PC-9 (cell line): ENCODE results near the gene NGEF. TPM values are rescaled to one million over a fixed set of nuclear protein-coding genes. Genes with fewer than 3 reads are reported as not detected.
"Not testable (repeated sequence)": the region's sequence is repeated elsewhere in the genome, so short reads cannot be mapped to it uniquely, and the experiment has no call there.

Experiments
- BruUV-seq: library from RNA; stranded (reverse); fragments of 400-500 nt; replicated peaks from 2 replicates; lab custom pipeline; 2021; lab: Mats Ljungman, UMichigan
- CTCF ChIA-PET: fragments of 300-600 bp; sonication (Branson Sonifier 250); formaldehyde crosslinking; loops from one replicate; lab custom pipeline; 2022; ENCODE audit warnings: antibody characterized with exemption; lab: Charles Lee
- POLR2A ChIA-PET: fragments of 300-600 bp; sonication (Branson Sonifier 250); formaldehyde crosslinking; loops from one replicate; lab custom pipeline; 2022; ENCODE audit warnings: antibody characterized with exemption; ENCODE audit not compliant: unreplicated experiment; lab: Charles Lee
- DNase-seq, 2 experiments: peaks; one replicate each; pipeline versions ENCODE4 v3.0.0 to v3.0.0-alpha.2; 2015 to 2022; ENCODE audit warnings: mixed read lengths in 1 of 2
- H2AFZ ChIP-seq: fragments of 200-600 bp; sonication (generic); 2 replicates; pipeline ENCODE4 v1.8.1; 2017; ENCODE audit warnings: antibody characterized with exemption
- H3F3A ChIP-seq: fragments of 200-600 bp; sonication (generic); 2 replicates; pipeline ENCODE4 v1.8.1; 2017; ENCODE audit warnings: antibody characterized with exemption, mild to moderate bottlenecking, low read depth; ENCODE audit not compliant: insufficient read depth
- H3K27ac ChIP-seq: fragments of 200-600 bp; sonication (generic); 2 replicates; pipeline ENCODE4 v1.6.1; 2016; ENCODE audit warnings: mixed run types
- H3K27me3 ChIP-seq: fragments of 200-600 bp; sonication (generic); 2 replicates; pipeline ENCODE4 v1.6.1; 2016; ENCODE audit warnings: low read depth, mixed run types; ENCODE audit not compliant: insufficient read depth
- H3K36me3 ChIP-seq: fragments of 200-600 bp; sonication (generic); 2 replicates; pipeline ENCODE4 v1.6.1; 2016; ENCODE audit warnings: low read depth, mixed run types
- H3K4me1 ChIP-seq: fragments of 200-600 bp; sonication (generic); replicated peaks from 2 replicates; pipeline ENCODE4 v1.6.1; 2016; ENCODE audit warnings: mixed run types; ENCODE audit not compliant: insufficient read depth
- H3K4me2 ChIP-seq: fragments of 200-600 bp; sonication (generic); 2 replicates; pipeline ENCODE4 v1.6.1; 2017; ENCODE audit warnings: mixed run types
- H3K4me3 ChIP-seq: fragments of 200-600 bp; sonication (generic); 2 replicates; pipeline ENCODE4 v1.6.1; 2016; ENCODE audit warnings: mixed run types
- H3K79me2 ChIP-seq: fragments of 200-600 bp; sonication (generic); 2 replicates; pipeline ENCODE4 v1.6.1; 2017; ENCODE audit warnings: low read depth, mixed run types
- H3K9me2 ChIP-seq: fragments of 200-600 bp; sonication (generic); 2 replicates; pipeline ENCODE4 v1.8.1; 2017; ENCODE audit warnings: mild to moderate bottlenecking; ENCODE audit not compliant: insufficient read depth
- H3K9me3 ChIP-seq: fragments of 200-600 bp; sonication (generic); 2 replicates; pipeline ENCODE4 v1.8.1; 2016; ENCODE audit warnings: low read depth; ENCODE audit not compliant: insufficient read depth
- H4K20me1 ChIP-seq: fragments of 200-600 bp; sonication (generic); 2 replicates; pipeline ENCODE4 v1.8.1; 2017; ENCODE audit not compliant: insufficient read depth
- CTCF ChIP-seq: fragments of 200-600 bp; sonication (generic); conservative IDR thresholded peaks from 2 replicates; pipeline ENCODE4 v1.6.1; 2017; ENCODE audit warnings: mixed run types, antibody characterized with exemption, mild to moderate bottlenecking, moderate library complexity
- EZH2 ChIP-seq: fragments of 200-600 bp; sonication (generic); IDR thresholded peaks from 2 replicates; pipeline ENCODE4 v1.8.0; 2017; ENCODE audit warnings: antibody characterized with exemption, low read depth
- intact Hi-C: fragments of 100-400 bp; cut with micrococcal nuclease; formaldehyde crosslinking; loops from one replicate; pipeline ENCODE4 v1.10.0; 2022; ENCODE audit not compliant: unreplicated experiment
- total RNA-seq: library from RNA; stranded (reverse); gene quantifications from 2 replicates; pipeline ENCODE4 v1.2.3, GENCODE V29; 2021

The NGEF gene
- total RNA-seq, 1 experiment from 2014 or later, result 55.3 TPM

- no peak overlapping the region for H3K4me2 ChIP-seq
- H3K27me3 ChIP-seq, result no peaks in the 10 kb centered on the region
- H3K79me2 ChIP-seq, result no peaks in the 10 kb centered on the region
- POLR2A ChIA-PET, result no interaction called here
- no peak overlapping the region for H3K27ac ChIP-seq
- no peaks in the 10 kb centered on the region for H4K20me1 ChIP-seq
- peaks cover 5% of the 10 kb centered on the region; the same call in 1 of the 2 replicates for H3F3A ChIP-seq
- BruUV-seq, result no TSS peak
- H3K9me2 ChIP-seq, result no peaks in the 10 kb centered on the region
- CTCF ChIA-PET, result interaction anchor here (2.0 kb wide), 1 partner anchor 199 kb away, joined by 7 read pairs; no protein-coding TSS in a partner anchor
- no peak for DNase-seq
- H3K36me3 ChIP-seq, result no peaks in the 10 kb centered on the region
- TF ChIP-seq CTCF, result no peak
- no peak for TF ChIP-seq EZH2
- H3K4me1 ChIP-seq, result peaks cover 20% of the 10 kb centered on the region
- H3K9me3 ChIP-seq, result no peaks in the 10 kb centered on the region
- H2AFZ ChIP-seq, result no peak overlapping the region
- intact Hi-C loops, result loop anchor here (10.0 kb wide), 1 partner anchor 171 kb away; no protein-coding TSS in a partner anchor
- H3K4me3 ChIP-seq, result no peak overlapping the region
These were observed 42.3 kb upstream of the NGEF start for GRCh38 chr2:233055362-233055761.

GRCh38 chr2:233053928-233054784 is 41.1 kb upstream of the NGEF start:
- no peaks in the 10 kb centered on the region for H3K9me3 ChIP-seq
- intact Hi-C loops, result loop anchor here (1.0 to 10.0 kb wide), 3 partner anchors 158 to 198 kb away; no protein-coding TSS in a partner anchor
- ChIA-PET POLR2A (no interaction called here), CTCF (interaction anchor here (0.6 to 2.0 kb wide), 9 partner anchors 22 to 363 kb away, joined by 3 to 21 read pairs (median 3); partner anchors contain the start of gene NEU2)
- no peak overlapping the region for H2AFZ ChIP-seq
- BruUV-seq, result no TSS peak
- peaks cover 17% of the 10 kb centered on the region for H3F3A ChIP-seq
- no peak overlapping the region for H3K27ac ChIP-seq
- H4K20me1 ChIP-seq, result no peaks in the 10 kb centered on the region
- DNase-seq, result peak in 1 of 2 experiments; percentile 64
- peak; percentile 97 for TF ChIP-seq CTCF
- no peak for TF ChIP-seq EZH2
- H3K36me3 ChIP-seq, result no peaks in the 10 kb centered on the region
- H3K27me3 ChIP-seq, result no peaks in the 10 kb centered on the region
- no peak overlapping the region for H3K4me2 ChIP-seq
- no peak overlapping the region for H3K4me3 ChIP-seq
- H3K4me1 ChIP-seq, result peaks cover 32% of the 10 kb centered on the region
- H3K9me2 ChIP-seq, result no peaks in the 10 kb centered on the region
- no peaks in the 10 kb centered on the region for H3K79me2 ChIP-seq

- H3K27ac ChIP-seq, H4K20me1 ChIP-seq, H3K9me3 ChIP-seq, POLR2A ChIA-PET, BruUV-seq, H3K9me2 ChIP-seq, H3K4me2 ChIP-seq, H3K36me3 ChIP-seq, H3K27me3 ChIP-seq, H2AFZ ChIP-seq, DNase-seq, H3K79me2 ChIP-seq, H3K4me3 ChIP-seq: not testable (repeated sequence)
- H3F3A ChIP-seq, result peaks cover 26% of the 10 kb centered on the region
- intact Hi-C loops, result loop anchor here (1.0 to 10.0 kb wide), 3 partner anchors 72 to 168 kb away; no protein-coding TSS in a partner anchor
- peaks cover 49% of the 10 kb centered on the region for H3K4me1 ChIP-seq
- CTCF ChIA-PET, result interaction anchor here (0.7 to 0.9 kb wide), 2 partner anchors 124 to 131 kb away, joined by 3 to 4 read pairs; no protein-coding TSS in a partner anchor
These were observed 39.5 kb upstream of the NGEF start for GRCh38 chr2:233052517-233052916.
